Uterus (tissue), 2 donors: Measurements from ENCODE around the gene KRT20.

Source experiments
- CTCF ChIP-seq, 4 experiments: fragments of 200-600 bp in 2 of 4; fragments of 450-650 bp in 2 of 4; sonication (generic) in 2 of 4; IDR thresholded peaks; one replicate each; pipeline ENCODE4 v1.5.1; 2016 to 2019; ENCODE audit warnings: antibody characterized with exemption in 4 of 4, mild to moderate bottlenecking in 2 of 4, moderate library complexity in 1 of 4
- POLR2A ChIP-seq, 2 donors: fragments of 450-650 bp; IDR thresholded peaks; one replicate each; pipeline ENCODE4 v1.6.1; 2016; ENCODE audit warnings: antibody characterized with exemption in 2 of 2, mild to moderate bottlenecking in 1 of 2, moderate library complexity in 1 of 2

- TF ChIP-seq CTCF (IDR thresholded peaks at IDR 0.05) (no peak), POLR2A (IDR thresholded peaks at IDR 0.05) (no peak)
Measured at GRCh38 chr17:40854175-40854814, 30.7 kb downstream of the KRT20 start.
